Glutamatergic neuron (in vitro differentiated cells): ENCODE results near the gene FSTL3. TPM values are rescaled to one million over a fixed set of nuclear protein-coding genes. Genes with fewer than 3 reads are reported as not detected.
"Not testable (repeated sequence)": the region's sequence is repeated elsewhere in the genome, so short reads cannot be mapped to it uniquely, and the experiment has no call there.

Experiments used
- DNase-seq: peaks from one replicate; pipeline ENCODE4 v3.0.0; 2022
- H3K27ac Mint-ChIP-seq: one replicate; pipeline ENCODE4 v1.8.0; 2020; ENCODE audit warnings: mild to moderate bottlenecking, mixed read lengths, inconsistent platforms; ENCODE audit not compliant: unreplicated experiment
- H3K27me3 Mint-ChIP-seq: one replicate; pipeline ENCODE4 v1.8.0; 2020; ENCODE audit warnings: mild to moderate bottlenecking, moderate library complexity, mixed read lengths, inconsistent platforms; ENCODE audit not compliant: unreplicated experiment
- H3K36me3 Mint-ChIP-seq: one replicate; pipeline ENCODE4 v1.8.0; 2020; ENCODE audit warnings: mild to moderate bottlenecking, mixed read lengths, inconsistent platforms; ENCODE audit not compliant: unreplicated experiment
- H3K4me1 Mint-ChIP-seq: one replicate; pipeline ENCODE4 v1.8.0; 2020; ENCODE audit warnings: mild to moderate bottlenecking, low read depth, mixed read lengths, inconsistent platforms; ENCODE audit not compliant: unreplicated experiment
- H3K4me3 Mint-ChIP-seq: one replicate; pipeline ENCODE4 v1.8.0; 2020; ENCODE audit warnings: mild to moderate bottlenecking, mixed read lengths, inconsistent platforms; ENCODE audit not compliant: unreplicated experiment
- H3K9me3 Mint-ChIP-seq: one replicate; pipeline ENCODE4 v1.8.0; 2020; ENCODE audit warnings: mild to moderate bottlenecking, moderate library complexity, mixed read lengths, inconsistent platforms; ENCODE audit not compliant: unreplicated experiment
- CTCF ChIP-seq: fragments of 200-600 bp; sonication (generic); IDR thresholded peaks from one replicate; pipeline ENCODE4 v1.5.0; 2021; ENCODE audit not compliant: partially characterized antibody, unreplicated experiment
- total RNA-seq: library from RNA; stranded (reverse); fragmentation: NEBNext Ultra II Directional; extraction: Animal tissue kit (Norgen Biotek cat#: 25700); gene quantifications from one replicate; pipeline ENCODE4 v1.2.1, GENCODE V29; 2021; ENCODE audit not compliant: unreplicated experiment

Gene FSTL3
- total RNA-seq, 1 donor from 2014 or later = 10.7 TPM

GRCh38 chr19:728011-728410, 51.8 kb downstream of the FSTL3 start:
- H3K4me3 Mint-ChIP-seq = no peak overlapping the region
- no peaks in the 10 kb centered on the region for H3K36me3 Mint-ChIP-seq
- TF ChIP-seq CTCF = no peak
- H3K9me3 Mint-ChIP-seq = peaks cover 7% of the 10 kb centered on the region
- H3K4me1 Mint-ChIP-seq = peaks cover 2% of the 10 kb centered on the region
- H3K27me3 Mint-ChIP-seq = peaks cover 12% of the 10 kb centered on the region
- no peak for DNase-seq
- H3K27ac Mint-ChIP-seq = no peak overlapping the region

GRCh38 chr19:729564-729963, 53.4 kb downstream of the FSTL3 start:
- H3K27me3 Mint-ChIP-seq = peaks cover 18% of the 10 kb centered on the region

GRCh38 chr19:729965-730668, 53.9 kb downstream of the FSTL3 start:
- H3K27ac Mint-ChIP-seq = no peak overlapping the region
- H3K27me3 Mint-ChIP-seq = peaks cover 18% of the 10 kb centered on the region
- no peaks in the 10 kb centered on the region for H3K36me3 Mint-ChIP-seq
- TF ChIP-seq CTCF = no peak
- peaks cover 4% of the 10 kb centered on the region for H3K4me1 Mint-ChIP-seq
- H3K4me3 Mint-ChIP-seq = no peak overlapping the region
- peaks cover 14% of the 10 kb centered on the region for H3K9me3 Mint-ChIP-seq
- no peak for DNase-seq

More at GRCh38 chr19:729564-729963, 53.4 kb downstream of the FSTL3 start:
- not testable (repeated sequence) for H3K27ac Mint-ChIP-seq, H3K4me1 Mint-ChIP-seq, H3K4me3 Mint-ChIP-seq, DNase-seq, H3K36me3 Mint-ChIP-seq
- H3K9me3 Mint-ChIP-seq = peaks cover 12% of the 10 kb centered on the region

DNA sequence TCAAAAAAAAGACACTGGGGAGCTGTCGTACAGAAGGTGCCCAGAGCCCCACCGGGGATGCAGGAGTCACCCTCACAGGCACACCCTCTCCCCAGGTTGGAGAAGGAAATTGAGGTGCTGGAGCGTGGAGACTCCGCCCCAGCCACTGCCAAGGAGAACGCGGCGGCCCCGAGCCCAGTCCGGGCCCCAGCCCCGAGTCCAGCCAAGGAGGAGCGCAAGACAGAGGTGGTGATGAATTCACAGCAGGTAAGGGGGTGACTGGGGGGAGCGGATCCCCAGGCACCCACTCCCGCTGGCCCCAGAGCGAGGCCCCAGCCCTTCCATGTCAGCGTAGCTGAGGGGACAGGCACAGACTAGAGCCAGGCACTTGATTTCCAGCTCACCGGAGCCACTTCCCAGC, 54.8 kb downstream of the FSTL3 start:
- no peak overlapping the region for H3K27ac Mint-ChIP-seq
- no peak for TF ChIP-seq CTCF
- DNase-seq = no peak

DNA sequence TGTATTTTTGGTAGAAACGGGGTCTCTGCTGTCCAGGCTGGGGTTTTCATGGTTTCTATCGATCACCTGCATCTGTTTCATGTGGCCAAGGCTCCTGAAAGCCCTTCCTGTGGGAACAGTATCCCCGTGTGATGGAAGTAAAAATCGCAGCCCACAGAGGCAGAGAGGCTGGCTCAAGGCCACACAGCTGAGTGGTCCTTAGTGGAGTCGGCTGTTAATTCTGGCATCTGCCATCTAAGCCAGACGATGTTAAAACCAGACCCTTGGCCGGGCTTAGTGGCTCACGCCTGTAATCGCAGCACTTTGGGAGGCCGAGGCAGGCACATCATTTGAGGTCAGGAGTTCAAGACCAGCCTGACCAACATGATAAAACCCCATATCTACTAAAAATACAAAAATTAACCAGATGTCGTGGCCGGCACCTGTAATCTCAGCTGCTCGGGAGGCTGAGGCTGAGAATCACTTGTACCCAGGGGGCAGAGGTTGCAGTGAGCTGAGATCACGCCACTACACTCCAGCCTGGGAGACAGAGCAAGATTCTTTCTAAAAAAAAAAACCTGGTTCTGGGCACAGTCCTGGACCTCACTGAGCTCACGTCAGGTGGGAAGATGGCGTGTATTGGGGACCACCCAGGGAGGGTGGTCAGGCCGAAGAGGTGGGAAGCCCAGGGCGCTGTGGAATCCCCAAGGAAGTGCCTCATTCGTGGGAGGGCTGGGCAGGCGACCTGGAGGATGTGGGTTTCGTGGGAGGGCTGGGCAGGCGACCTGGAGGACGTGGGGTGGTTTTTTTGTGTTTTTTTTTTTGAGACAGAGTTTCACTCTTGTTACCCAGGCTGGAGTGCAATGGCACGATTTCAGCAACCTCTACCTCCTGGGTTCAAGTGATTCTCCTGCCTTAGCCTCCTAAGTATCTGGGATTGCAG, 56.2 kb downstream of the FSTL3 start:
- Mint-ChIP-seq H3K4me3 (no peak overlapping the region), H3K27me3 (peaks cover 18% of the 10 kb centered on the region), H3K36me3 (no peaks in the 10 kb centered on the region), H3K4me1 (peaks cover 2% of the 10 kb centered on the region), H3K9me3 (peaks cover 18% of the 10 kb centered on the region), H3K27ac (no peak overlapping the region)
- no peak for TF ChIP-seq CTCF
- DNase-seq = no peak

More for the DNA sequence above, 54.8 kb downstream of the FSTL3 start:
- H3K27me3 Mint-ChIP-seq = peaks cover 18% of the 10 kb centered on the region
- peaks cover 14% of the 10 kb centered on the region for H3K9me3 Mint-ChIP-seq
- peaks cover 4% of the 10 kb centered on the region for H3K4me1 Mint-ChIP-seq
- no peaks in the 10 kb centered on the region for H3K36me3 Mint-ChIP-seq
- H3K4me3 Mint-ChIP-seq = no peak overlapping the region

Other genes starting within 250 kb of the FSTL3 start
- gene SHC2, start 215.4 kb upstream of the FSTL3 start, total RNA-seq = 343 TPM
- 1.7 TPM for gene MADCAM1, start 179.9 kb upstream of the FSTL3 start, total RNA-seq
- 20.0 TPM for gene TPGS1, start 168.9 kb upstream of the FSTL3 start, total RNA-seq
- 136 TPM for gene CDC34, start 144.6 kb upstream of the FSTL3 start, total RNA-seq
- gene GZMM, start 132.3 kb upstream of the FSTL3 start, total RNA-seq = 0.47 TPM
- 470 TPM for gene BSG, start 103.8 kb upstream of the FSTL3 start, total RNA-seq
- gene HCN2, start 86.5 kb upstream of the FSTL3 start, total RNA-seq = 33.2 TPM
- gene POLRMT, start 42.9 kb upstream of the FSTL3 start, total RNA-seq = 79.9 TPM
- 1.5 TPM for gene FGF22, start 36.5 kb upstream of the FSTL3 start, total RNA-seq
- 51.7 TPM for gene RNF126, start 13.2 kb upstream of the FSTL3 start, total RNA-seq
- 0.78 TPM for gene PRSS57, start 19.1 kb downstream of the FSTL3 start, total RNA-seq
- 349 TPM for gene PALM, start 32.5 kb downstream of the FSTL3 start, total RNA-seq
- gene MISP, start 74.7 kb downstream of the FSTL3 start, total RNA-seq = 1.1 TPM
- 244 TPM for gene PTBP1, start 121.1 kb downstream of the FSTL3 start, total RNA-seq
- gene PLPPR3, start 145.6 kb downstream of the FSTL3 start, total RNA-seq = 392 TPM
- 2.2 TPM for gene AZU1, start 151.4 kb downstream of the FSTL3 start, total RNA-seq
- gene PRTN3, start 164.6 kb downstream of the FSTL3 start, total RNA-seq = not detected
- not detected for gene ELANE, start 175.9 kb downstream of the FSTL3 start, total RNA-seq
- not detected for gene CFD, start 183.3 kb downstream of the FSTL3 start, total RNA-seq
- 65.0 TPM for gene MED16, start 216.8 kb downstream of the FSTL3 start, total RNA-seq
- not detected for gene RNU6-9, start 217.1 kb downstream of the FSTL3 start, total RNA-seq
- gene R3HDM4, start 236.8 kb downstream of the FSTL3 start, total RNA-seq = 61.9 TPM
- not detected for gene KISS1R, start 240.9 kb downstream of the FSTL3 start, total RNA-seq
- gene ARID3A, start 249.6 kb downstream of the FSTL3 start, total RNA-seq = 148 TPM